ENCODE data around the gene CELSR1. TPM values are rescaled to one million over a fixed set of nuclear protein-coding genes. Genes with fewer than 3 reads are reported as not detected.

Gene CELSR1
- total RNA-seq, 1 experiment from 2014 or later = 19.6 TPM

GRCh38 chr22:46557736-46558480 is 20.5 kb upstream of the CELSR1 start:
- peaks cover 7 to 17% of the 10 kb centered on the region in 2 experiments for H3K4me1 ChIP-seq (ENCODE audit: control insufficient read depth in 1 of 2, insufficient read depth in 2 of 2, low read length in 2 of 2)
- intact Hi-C loops (cut with micrococcal nuclease) = no loop called here
- H3K4me3 ChIP-seq (replicated peaks in 1 of 2; ENCODE audit: low read depth in 1 of 2, low read length in 2 of 2) = no peak overlapping the region
- H3K27me3 ChIP-seq (ENCODE audit: insufficient read depth, low read length) = no peaks in the 10 kb centered on the region
- H3K79me2 ChIP-seq (ENCODE audit: insufficient read depth, low read length) = no peaks in the 10 kb centered on the region
- H3K9me3 ChIP-seq (ENCODE audit: control insufficient read depth in 1 of 2, insufficient read depth in 1 of 2, low read depth in 1 of 2, low read length in 2 of 2) = peaks cover 0 to 8% of the 10 kb centered on the region in 2 experiments; a peak in 1 of 4 replicates
- no peak for DNase-seq (ENCODE audit: low read depth, low spot score)
- no peak overlapping the region for H3K9ac ChIP-seq (ENCODE audit: low read length)
- H2AFZ ChIP-seq (ENCODE audit: low read depth, low read length, poor library complexity, severe bottlenecking) = no peak overlapping the region
- ChIA-PET CTCF (no interaction called here), RAD21 (ENCODE audit: low non-redundant PET in 1 of 2, low total read pairs in 2 of 2, uncharacterized antibody in 2 of 2, unreplicated experiment in 2 of 2) (no interaction called here), POLR2A (no interaction called here)
- no peak overlapping the region for H3K27ac ChIP-seq (ENCODE audit: low read depth, low read length)
- no peak for TF ChIP-seq MAX (IDR thresholded peaks at IDR 0.05)
- TF ChIP-seq SP1 (IDR thresholded peaks at IDR 0.05; ENCODE audit: low read depth) = no peak
- no peak for TF ChIP-seq CTCF (IDR thresholded peaks at IDR 0.05 in 2 of 3, conservative IDR thresholded peaks at IDR 0.05 in 1 of 3; ENCODE audit: borderline replicate concordance in 1 of 3, insufficient read depth in 1 of 3, low read depth in 2 of 3, low read length in 2 of 3)
- no peak for TF ChIP-seq EGR1 (IDR thresholded peaks at IDR 0.05; ENCODE audit: low read depth)
- TF ChIP-seq YY1 (IDR thresholded peaks at IDR 0.05; ENCODE audit: extremely low read depth, insufficient replicate concordance, low read depth, low read length) = no peak
- TF ChIP-seq POLR2AphosphoS5 (IDR thresholded peaks at IDR 0.05; ENCODE audit: low read depth, low read length) = no peak
- H4K20me1 ChIP-seq (ENCODE audit: insufficient read depth) = no peaks in the 10 kb centered on the region
- H3K36me3 ChIP-seq (ENCODE audit: control insufficient read depth in 1 of 2, insufficient read depth in 2 of 2, low read length in 2 of 2) = no peaks in the 10 kb centered on the region
- no peaks in the 10 kb centered on the region for H3K9me2 ChIP-seq (ENCODE audit: insufficient read depth)
- no peak for ATAC-seq
- no peak overlapping the region for H3K4me2 ChIP-seq (ENCODE audit: low read length)
- no TSS peak for BruUV-seq (replicated peaks)

- H3K9me2 ChIP-seq (ENCODE audit: insufficient read depth) = no peaks in the 10 kb centered on the region
- H3K4me3 ChIP-seq (replicated peaks in 1 of 2; ENCODE audit: low read depth in 1 of 2, low read length in 2 of 2) = no peak overlapping the region
- POLR2A ChIA-PET = no interaction called here
- peaks cover 4 to 12% of the 10 kb centered on the region in 2 experiments for H3K4me1 ChIP-seq (ENCODE audit: control insufficient read depth in 1 of 2, insufficient read depth in 2 of 2, low read length in 2 of 2)
- intact Hi-C loops (cut with micrococcal nuclease) = no loop called here
- H3K9me3 ChIP-seq (ENCODE audit: control insufficient read depth in 1 of 2, insufficient read depth in 1 of 2, low read depth in 1 of 2, low read length in 2 of 2) = peaks cover 0 to 18% of the 10 kb centered on the region in 2 experiments; a peak in 1 of 4 replicates
- no peak overlapping the region for H3K27ac ChIP-seq (ENCODE audit: low read depth, low read length)
- no peak for ATAC-seq
- no TSS peak for BruUV-seq (replicated peaks)
- no peak for DNase-seq (ENCODE audit: low read depth, low spot score)
- no peak overlapping the region for H2AFZ ChIP-seq (ENCODE audit: low read depth, low read length, poor library complexity, severe bottlenecking)
- no peaks in the 10 kb centered on the region for H3K79me2 ChIP-seq (ENCODE audit: insufficient read depth, low read length)
- no peak overlapping the region for H3K9ac ChIP-seq (ENCODE audit: low read length)
- no peaks in the 10 kb centered on the region for H3K27me3 ChIP-seq (ENCODE audit: insufficient read depth, low read length)
- no peaks in the 10 kb centered on the region for H3K36me3 ChIP-seq (ENCODE audit: control insufficient read depth in 1 of 2, insufficient read depth in 2 of 2, low read length in 2 of 2)
- CTCF ChIA-PET = no interaction called here
- H4K20me1 ChIP-seq (ENCODE audit: insufficient read depth) = no peaks in the 10 kb centered on the region
- no peak overlapping the region for H3K4me2 ChIP-seq (ENCODE audit: low read length)
- RAD21 ChIA-PET (ENCODE audit: low non-redundant PET in 1 of 2, low total read pairs in 2 of 2, uncharacterized antibody in 2 of 2, unreplicated experiment in 2 of 2) = no interaction called here
- TF ChIP-seq ZFX (IDR thresholded peaks at IDR 0.05) = no peak
- TF ChIP-seq ELF1 (IDR thresholded peaks at IDR 0.05; ENCODE audit: borderline replicate concordance, low read depth) = no peak
- TF ChIP-seq SIN3A (IDR thresholded peaks at IDR 0.05; ENCODE audit: low read depth) = no peak
- no peak for TF ChIP-seq REST (IDR thresholded peaks at IDR 0.05; ENCODE audit: low read depth)
- no peak for TF ChIP-seq CTCF (IDR thresholded peaks at IDR 0.05 in 2 of 3, conservative IDR thresholded peaks at IDR 0.05 in 1 of 3; ENCODE audit: borderline replicate concordance in 1 of 3, insufficient read depth in 1 of 3, low read depth in 2 of 3, low read length in 2 of 3)
- TF ChIP-seq RAD21 (IDR thresholded peaks at IDR 0.05; ENCODE audit: low read depth) = no peak
- TF ChIP-seq SP1 (IDR thresholded peaks at IDR 0.05; ENCODE audit: low read depth) = no peak
Measured at GRCh38 chr22:46556775-46557174, 19.4 kb upstream of the CELSR1 start.
